ENCODE data around the gene SAT2.

SAT2 gene

GRCh38 chr17:7615265-7615747 lies 12.3 kb downstream of the SAT2 start:
- DNase-seq: no peak
- H3K4me1 ChIP-seq: no peaks in the 10 kb centered on the region
- no peaks in the 10 kb centered on the region for H3K9me3 ChIP-seq
- no peaks in the 10 kb centered on the region for H3K27me3 ChIP-seq
- H3K36me3 ChIP-seq: no peaks in the 10 kb centered on the region
- peak overlapping the region; percentile 47 for H3K4me3 ChIP-seq (ENCODE audit: low read depth, low read length)
- TF ChIP-seq CTCF (IDR thresholded peaks at IDR 0.05; ENCODE audit: low read depth, low read length): no peak

DNA sequence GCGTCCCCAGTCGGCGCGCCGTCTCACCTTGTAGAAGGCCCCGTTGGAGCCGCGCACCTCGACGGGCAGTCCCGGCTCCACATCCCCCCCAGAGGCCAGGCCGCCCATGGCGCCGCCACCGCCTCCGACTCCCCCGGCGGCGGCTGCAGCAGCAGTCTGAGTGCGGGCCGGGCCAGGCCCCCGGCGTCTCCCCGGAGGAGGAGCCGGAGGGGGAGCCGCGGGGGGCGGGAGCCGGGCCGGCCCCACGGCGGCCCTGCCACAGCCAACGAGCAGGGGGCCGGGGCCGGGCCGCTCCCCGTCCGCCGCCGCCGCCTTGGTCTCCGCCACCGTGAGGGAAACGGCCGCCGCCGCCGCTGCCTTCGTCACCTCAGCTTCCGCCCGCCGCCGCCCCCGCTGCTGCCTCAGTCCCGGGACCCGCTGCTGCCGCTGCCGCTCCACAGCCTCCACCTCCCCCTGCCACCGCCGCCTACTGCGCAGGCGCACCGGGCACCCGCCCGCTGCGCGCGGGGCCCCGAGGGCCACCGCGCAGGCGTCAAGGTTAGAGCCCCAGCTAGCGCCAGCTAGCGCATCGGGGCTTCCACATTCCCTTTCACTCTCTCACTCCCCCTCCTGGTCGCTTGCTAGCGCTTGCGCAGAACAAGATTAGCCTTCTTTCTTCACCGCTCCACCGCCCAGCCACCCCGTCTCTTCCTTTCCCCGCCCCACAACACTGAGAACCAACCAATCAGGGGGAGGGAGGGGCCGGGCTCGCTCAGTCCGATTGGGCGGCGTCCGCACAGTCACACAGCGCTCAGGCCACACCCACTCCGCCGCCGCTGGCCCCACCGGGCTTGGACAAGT lies 13.0 kb downstream of the SAT2 start, which contains the start of gene FXR2:
TSS of gene FXR2 (minus strand) at position 473 of the 840 bp plus-strand sequence. CDS start at position 108, 365 bp downstream.
- no peaks in the 10 kb centered on the region for H3K9me3 ChIP-seq
- H3K36me3 ChIP-seq: no peaks in the 10 kb centered on the region
- peak; percentile 97 for DNase-seq
- peak; percentile 58 for TF ChIP-seq CTCF (IDR thresholded peaks at IDR 0.05; ENCODE audit: low read depth, low read length)
- H3K27me3 ChIP-seq: no peaks in the 10 kb centered on the region
- H3K4me3 ChIP-seq (ENCODE audit: low read depth, low read length): peak within 1 kb of the TSS; percentile 73
- no peaks in the 10 kb centered on the region for H3K4me1 ChIP-seq

- Histone ChIP-seq H3K4me3 (ENCODE audit: low read depth, low read length) (peak overlapping the region; percentile 73), H3K9me3 (no peaks in the 10 kb centered on the region), H3K4me1 (no peaks in the 10 kb centered on the region), H3K36me3 (no peaks in the 10 kb centered on the region), H3K27me3 (no peaks in the 10 kb centered on the region)
- no peak for DNase-seq
- no peak for TF ChIP-seq CTCF (IDR thresholded peaks at IDR 0.05; ENCODE audit: low read depth, low read length)
Observed at GRCh38 chr17:7613769-7614424, 13.7 kb downstream of the SAT2 start.

GRCh38 chr17:7612294-7612640 lies 15.4 kb downstream of the SAT2 start:
- no peak overlapping the region for H3K4me3 ChIP-seq (ENCODE audit: low read depth, low read length)
- no peaks in the 10 kb centered on the region for H3K27me3 ChIP-seq
- no peaks in the 10 kb centered on the region for H3K9me3 ChIP-seq
- no peaks in the 10 kb centered on the region for H3K36me3 ChIP-seq
- no peak for DNase-seq
- no peaks in the 10 kb centered on the region for H3K4me1 ChIP-seq
- no peak for TF ChIP-seq CTCF (IDR thresholded peaks at IDR 0.05; ENCODE audit: low read depth, low read length)

DNA sequence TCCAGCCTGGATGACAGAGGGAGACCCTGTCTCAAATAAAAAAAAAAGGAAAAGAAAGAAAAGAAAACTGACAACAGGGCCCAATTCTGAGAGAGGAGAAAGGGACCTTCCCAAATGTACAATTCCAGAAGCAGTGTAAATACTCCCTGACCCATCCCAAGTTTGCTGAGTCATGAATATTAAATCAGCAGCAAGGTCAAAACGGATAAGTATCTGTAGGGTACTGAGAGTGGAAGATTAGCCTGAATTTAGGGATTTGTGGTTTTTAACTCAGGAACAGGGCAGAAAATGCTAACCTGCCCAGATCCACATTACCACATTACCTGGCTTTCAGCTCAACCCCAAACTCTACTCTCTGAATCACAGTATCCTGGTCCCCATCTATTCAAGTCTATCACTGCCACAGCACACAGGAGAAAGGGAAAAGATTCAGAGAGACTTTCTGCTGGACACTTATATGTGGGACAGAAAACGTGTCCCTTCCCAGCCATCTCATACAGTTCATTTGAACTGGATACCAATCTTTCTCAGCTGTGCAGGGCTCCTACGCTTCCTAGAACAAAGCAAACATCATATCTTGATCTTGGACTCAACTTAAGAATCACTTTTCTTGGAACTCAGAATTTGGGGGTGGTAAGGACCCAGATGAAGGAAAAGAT lies 15.9 kb downstream of the SAT2 start:
- no peaks in the 10 kb centered on the region for H3K36me3 ChIP-seq
- no peaks in the 10 kb centered on the region for H3K27me3 ChIP-seq
- DNase-seq: no peak
- no peaks in the 10 kb centered on the region for H3K9me3 ChIP-seq
- H3K4me1 ChIP-seq: no peaks in the 10 kb centered on the region
- no peak for TF ChIP-seq CTCF (IDR thresholded peaks at IDR 0.05; ENCODE audit: low read depth, low read length)
- H3K4me3 ChIP-seq (ENCODE audit: low read depth, low read length): no peak overlapping the region
